GM21576 (cell line): Measurements from ENCODE around the gene RNF157.

Experiments used
- ATAC-seq: cut with Tn5 transposase; IDR thresholded peaks from one replicate; pipeline ENCODE4 v1.9.1; 2021; ENCODE audit warnings: mild to moderate bottlenecking, moderate library complexity; ENCODE audit not compliant: unreplicated experiment

Gene RNF157

GRCh38 chr17:76145231-76146052 lies 94.9 kb downstream of the RNF157 start:
- ATAC-seq = no peak

- no peak for ATAC-seq
Observed at GRCh38 chr17:76142585-76143041, 97.7 kb downstream of the RNF157 start.

- ATAC-seq = no peak
Observed at GRCh38 chr17:76142039-76142584, 98.2 kb downstream of the RNF157 start.

GRCh38 chr17:76141212-76142038 lies 98.9 kb downstream of the RNF157 start, which contains the start of gene FOXJ1:
FOXJ1 (minus strand) TSS chr17:76141245; CDS start chr17:76140395, 850 bp downstream.
- ATAC-seq = peak; percentile 71

GRCh38 chr17:76140661-76141211 lies 99.6 kb downstream of the RNF157 start:
- no peak for ATAC-seq

- no peak for ATAC-seq
Observed at GRCh38 chr17:76139801-76140660, 100.3 kb downstream of the RNF157 start.

GRCh38 chr17:76138896-76139752 lies 101.2 kb downstream of the RNF157 start:
- ATAC-seq = no peak

GRCh38 chr17:76138234-76138895 lies 101.9 kb downstream of the RNF157 start:
- ATAC-seq = no peak

- ATAC-seq = no peak
Observed at GRCh38 chr17:76137351-76138233, 102.7 kb downstream of the RNF157 start.

- ATAC-seq = no peak
Observed at GRCh38 chr17:76137001-76137350, 103.3 kb downstream of the RNF157 start.

GRCh38 chr17:76136276-76137000 lies 103.9 kb downstream of the RNF157 start:
- ATAC-seq = no peak

GRCh38 chr17:76135810-76136188 lies 104.5 kb downstream of the RNF157 start:
- ATAC-seq = no peak

GRCh38 chr17:76134911-76135809 lies 105.1 kb downstream of the RNF157 start:
- no peak for ATAC-seq

GRCh38 chr17:76132574-76133338 lies 107.5 kb downstream of the RNF157 start:
- no peak for ATAC-seq
